Large intestine (tissue), 3 donors: ENCODE data around the gene BLOC1S2. TPM values are rescaled to one million over a fixed set of nuclear protein-coding genes. Genes with fewer than 3 reads are reported as not detected.
"Not testable (repeated sequence)": the region's sequence is repeated elsewhere in the genome, so short reads cannot be mapped to it uniquely, and the experiment has no call there.

Source experiments
- DNase-seq, 2 donors: peaks; one replicate each; pipeline versions ENCODE4 v3.0.0 to v3.0.0-alpha.2; 2013
- H3K27ac ChIP-seq: one replicate; pipeline ENCODE4 v1.5.1; 2013; ENCODE audit warnings: low read length
- H3K27me3 ChIP-seq: 2 replicates; pipeline ENCODE4 v1.6.1; 2013; ENCODE audit warnings: low read length; ENCODE audit not compliant: control insufficient read depth, insufficient read depth
- H3K36me3 ChIP-seq: 2 replicates; pipeline ENCODE4 v1.6.1; 2013; ENCODE audit warnings: low read length; ENCODE audit not compliant: control insufficient read depth, insufficient read depth
- H3K4me1 ChIP-seq: one replicate; pipeline ENCODE4 v1.6.1; 2013; ENCODE audit warnings: low read length; ENCODE audit not compliant: control insufficient read depth, insufficient read depth
- H3K4me3 ChIP-seq: one replicate; pipeline ENCODE4 v1.5.1; 2013; ENCODE audit warnings: low read length
- H3K9me3 ChIP-seq: one replicate; pipeline ENCODE4 v1.6.1; 2013; ENCODE audit warnings: mild to moderate bottlenecking, low read depth, low read length, moderate library complexity; ENCODE audit not compliant: control insufficient read depth
- WGBS: methylation state at CpG from one replicate; pipeline ENCODE4 v1.1.5; 2013; ENCODE audit warnings: low lambda C conversion rate; ENCODE audit not compliant: insufficient coverage; 5-methylcytosine and 5-hydroxymethylcytosine counted together
- polyA plus RNA-seq: library from polyadenylated mRNA; unstranded; fragments of 120-200 nt; gene quantifications from one replicate; pipeline ENCODE4 v1.2.1, GENCODE V29; 2013

Gene BLOC1S2
- polyA plus RNA-seq, 1 donor, result 39.9 TPM

- Histone ChIP-seq H3K36me3 (no peaks in the 10 kb centered on the region), H3K9me3 (no peaks in the 10 kb centered on the region), H3K27ac (no peak overlapping the region), H3K4me3 (no peak overlapping the region), H3K27me3 (peaks cover 21% of the 10 kb centered on the region), H3K4me1 (no peaks in the 10 kb centered on the region)
- DNase-seq, result no peak
- WGBS, result no CpG with 5 or more reads among the region's 7 CpGs
Observed at GRCh38 chr10:100325158-100325557, 38.7 kb upstream of the BLOC1S2 start.

- no peak for DNase-seq
- Histone ChIP-seq H3K4me3 (no peak overlapping the region), H3K9me3 (no peaks in the 10 kb centered on the region), H3K27ac (no peak overlapping the region), H3K4me1 (no peaks in the 10 kb centered on the region), H3K36me3 (no peaks in the 10 kb centered on the region), H3K27me3 (peaks cover 3% of the 10 kb centered on the region)
- WGBS, result 100% methylated on average over 1 of the region's 1 CpG
Observed at GRCh38 chr10:100319707-100320402, 33.4 kb upstream of the BLOC1S2 start.

GRCh38 chr10:100318207-100318606 lies 31.7 kb upstream of the BLOC1S2 start:
- no peaks in the 10 kb centered on the region for H3K36me3 ChIP-seq
- H3K27me3 ChIP-seq, result peaks cover 7% of the 10 kb centered on the region
- no peaks in the 10 kb centered on the region for H3K9me3 ChIP-seq
- WGBS, result no CpG with 5 or more reads among the region's 4 CpGs
- no peaks in the 10 kb centered on the region for H3K4me1 ChIP-seq
- H3K4me3 ChIP-seq, result no peak overlapping the region
- H3K27ac ChIP-seq, result no peak overlapping the region
- DNase-seq, result no peak

DNA sequence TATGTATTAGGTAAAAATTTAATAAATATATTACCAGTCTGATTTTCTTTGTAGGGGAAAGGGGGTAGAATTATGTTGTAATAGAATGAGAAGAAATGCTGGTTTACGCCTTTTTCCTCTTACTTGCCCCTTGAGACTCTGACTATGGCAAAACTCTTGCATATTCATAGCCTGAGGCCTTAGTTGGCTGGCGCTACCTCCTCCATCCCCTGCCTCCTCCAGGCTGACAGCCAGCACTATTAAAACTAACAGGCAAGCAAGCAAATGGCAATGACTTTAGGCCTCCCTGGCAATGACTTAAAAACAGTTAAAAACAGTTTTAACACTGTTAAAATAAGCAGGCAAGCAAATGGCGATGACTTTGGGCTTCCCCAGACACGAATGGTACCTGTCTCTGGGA lies 29.1 kb upstream of the BLOC1S2 start:
- Histone ChIP-seq H3K4me1 (no peaks in the 10 kb centered on the region), H3K36me3 (no peaks in the 10 kb centered on the region), H3K9me3 (no peaks in the 10 kb centered on the region), H3K27ac (no peak overlapping the region), H3K27me3 (peaks cover 10% of the 10 kb centered on the region), H3K4me3 (no peak overlapping the region)
- 94% methylated on average over 3 of the region's 4 CpGs for WGBS
- no peak for DNase-seq

GRCh38 chr10:100311298-100311697 lies 24.8 kb upstream of the BLOC1S2 start:
- no peak overlapping the region for H3K27ac ChIP-seq
- WGBS, result 30% methylated on average over 2 of the region's 4 CpGs
- DNase-seq, result peak in 1 of 2 donors; percentile 61

GRCh38 chr10:100307684-100308083 lies 21.2 kb upstream of the BLOC1S2 start:
- Histone ChIP-seq H3K27me3 (peaks cover 18% of the 10 kb centered on the region), H3K27ac (no peak overlapping the region), H3K4me3 (no peak overlapping the region), H3K36me3 (no peaks in the 10 kb centered on the region), H3K9me3 (no peaks in the 10 kb centered on the region), H3K4me1 (no peaks in the 10 kb centered on the region)
- no CpG with 5 or more reads among the region's 3 CpGs for WGBS
- DNase-seq, result no peak

More at GRCh38 chr10:100311298-100311697, 24.8 kb upstream of the BLOC1S2 start:
- H3K9me3 ChIP-seq, result no peaks in the 10 kb centered on the region
- H3K27me3 ChIP-seq, result peaks cover 10% of the 10 kb centered on the region
- no peaks in the 10 kb centered on the region for H3K36me3 ChIP-seq
- H3K4me3 ChIP-seq, result no peak overlapping the region
- H3K4me1 ChIP-seq, result no peaks in the 10 kb centered on the region

- Histone ChIP-seq H3K27me3 (peaks cover 18% of the 10 kb centered on the region), H3K27ac (no peak overlapping the region), H3K36me3 (no peaks in the 10 kb centered on the region), H3K9me3 (no peaks in the 10 kb centered on the region), H3K4me3 (no peak overlapping the region), H3K4me1 (no peaks in the 10 kb centered on the region)
- no peak for DNase-seq
- WGBS, result 100% methylated on average over 1 of the region's 5 CpGs
Observed at GRCh38 chr10:100306861-100307260, 20.4 kb upstream of the BLOC1S2 start.

- H3K4me1 ChIP-seq, result no peaks in the 10 kb centered on the region
- H3K27me3 ChIP-seq, result peaks cover 16% of the 10 kb centered on the region
- no peaks in the 10 kb centered on the region for H3K9me3 ChIP-seq
- no peaks in the 10 kb centered on the region for H3K36me3 ChIP-seq
- WGBS, result 100% methylated on average over 1 of the region's 3 CpGs
- H3K27ac ChIP-seq, result no peak overlapping the region
- no peak overlapping the region for H3K4me3 ChIP-seq
- DNase-seq, result no peak
Observed at GRCh38 chr10:100304414-100304813, 17.9 kb upstream of the BLOC1S2 start.

DNA sequence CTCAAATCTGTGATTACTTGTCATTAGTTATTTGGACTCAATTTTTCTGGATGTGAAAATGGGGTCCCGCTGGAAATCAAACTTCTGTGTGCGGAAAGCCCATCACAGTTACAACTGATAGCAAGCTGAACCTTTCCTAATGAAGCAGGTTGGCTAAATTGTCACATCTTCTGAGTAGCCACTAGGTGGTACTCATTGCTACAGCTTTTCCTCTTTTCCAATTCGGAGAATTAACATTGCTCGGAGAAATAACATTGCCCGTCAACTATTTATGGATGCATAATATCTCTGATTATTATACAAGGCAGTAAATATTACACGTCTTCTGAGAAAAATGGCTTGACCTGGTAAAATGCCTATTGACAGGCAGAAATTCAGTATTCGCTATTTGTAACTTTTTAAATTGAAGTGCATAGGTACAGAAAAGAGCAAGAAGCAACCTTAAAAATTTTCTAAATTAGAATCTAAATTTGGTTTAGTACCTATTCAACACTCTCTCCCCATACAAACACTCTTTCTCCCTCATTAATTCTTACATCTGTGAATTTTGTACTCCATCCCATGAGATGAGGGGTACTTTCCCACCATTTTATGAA lies 17.3 kb upstream of the BLOC1S2 start:
- Histone ChIP-seq H3K4me3 (no peak overlapping the region), H3K27me3 (peaks cover 16% of the 10 kb centered on the region), H3K36me3 (no peaks in the 10 kb centered on the region), H3K27ac (no peak overlapping the region), H3K9me3 (no peaks in the 10 kb centered on the region), H3K4me1 (no peaks in the 10 kb centered on the region)
- DNase-seq, result no peak
- WGBS, result 33% methylated on average over 3 of the region's 7 CpGs

- DNase-seq, result not testable (repeated sequence)
- no CpG with 5 or more reads among the region's 5 CpGs for WGBS
Observed at GRCh38 chr10:100301123-100301522, 14.6 kb upstream of the BLOC1S2 start.

GRCh38 chr10:100297242-100297641 lies 10.8 kb upstream of the BLOC1S2 start:
- Histone ChIP-seq H3K4me3 (no peak overlapping the region), H3K27me3 (peaks cover 17% of the 10 kb centered on the region), H3K36me3 (no peaks in the 10 kb centered on the region), H3K27ac (no peak overlapping the region), H3K9me3 (no peaks in the 10 kb centered on the region), H3K4me1 (peaks cover 9% of the 10 kb centered on the region)
- no CpG with 5 or more reads among the region's 9 CpGs for WGBS
- no peak for DNase-seq

More at GRCh38 chr10:100301123-100301522, 14.6 kb upstream of the BLOC1S2 start:
- H3K27ac ChIP-seq, H3K9me3 ChIP-seq, H3K4me1 ChIP-seq, H3K36me3 ChIP-seq, H3K4me3 ChIP-seq: not testable (repeated sequence)
- H3K27me3 ChIP-seq, result peaks cover 29% of the 10 kb centered on the region
